Suprapubic skin (tissue), 4 donors: ENCODE results near the gene SUCLA2. TPM values are rescaled to one million over a fixed set of nuclear protein-coding genes. Genes with fewer than 3 reads are reported as not detected.

Experiments
- DNase-seq, 2 donors: peaks; one replicate each; pipeline ENCODE4 v3.0.0-alpha.2; 2019; ENCODE audit warnings: low spot score in 2 of 2
- H3K27ac ChIP-seq: fragments of 200-600 bp; sonication (generic); one replicate; pipeline ENCODE4 v1.5.1; 2019
- H3K27me3 ChIP-seq: fragments of 200-600 bp; sonication (generic); one replicate; pipeline ENCODE4 v1.5.1; 2019
- H3K36me3 ChIP-seq: fragments of 200-600 bp; sonication (generic); one replicate; pipeline ENCODE4 v1.5.1; 2019
- H3K4me1 ChIP-seq: fragments of 200-600 bp; sonication (generic); one replicate; pipeline ENCODE4 v1.5.1; 2019
- H3K4me3 ChIP-seq: fragments of 200-600 bp; sonication (generic); one replicate; pipeline ENCODE4 v1.5.1; 2019; ENCODE audit warnings: mild to moderate bottlenecking
- H3K9me3 ChIP-seq: fragments of 200-600 bp; sonication (generic); one replicate; pipeline ENCODE4 v1.5.1; 2019
- CTCF ChIP-seq, 2 donors: fragments of 200-600 bp in 1 of 2; fragments of 450-650 bp in 1 of 2; sonication (generic) in 1 of 2; IDR thresholded peaks; one replicate each; pipeline ENCODE4 v1.5.1; 2016 to 2019; ENCODE audit warnings: antibody characterized with exemption in 2 of 2, mild to moderate bottlenecking in 1 of 2, moderate library complexity in 1 of 2
- EP300 ChIP-seq: sonication (generic); formaldehyde crosslinking; IDR thresholded peaks from one replicate; pipeline ENCODE4 v1.6.1; 2017; ENCODE audit warnings: antibody characterized with exemption
- POLR2A ChIP-seq, 2 donors: fragments of 450-650 bp; IDR thresholded peaks; one replicate each; pipeline ENCODE4 v1.6.1; 2017; ENCODE audit warnings: antibody characterized with exemption in 2 of 2, mild to moderate bottlenecking in 2 of 2, moderate library complexity in 2 of 2
- POLR2AphosphoS5 ChIP-seq, 3 donors: sonication (generic); formaldehyde crosslinking; IDR thresholded peaks; one replicate each; pipeline ENCODE4 v1.6.1; 2017; ENCODE audit warnings: antibody characterized with exemption in 3 of 3
- WGBS: methylation state at CpG from one replicate; pipeline ENCODE4 v1.1.5; 2018; 5-methylcytosine and 5-hydroxymethylcytosine counted together
- total RNA-seq, 4 donors: library from RNA; depleted of rRNA; stranded (reverse); fragments of >200 nt; gene quantifications; one replicate each; pipeline ENCODE4 v1.1.0, GENCODE V29; 2016

The SUCLA2 gene
- total RNA-seq, 4 donors from 2014 or later: 26.1 to 49.6 (median 38.0) TPM

- DNase-seq: no peak
- WGBS: 96% methylated on average over 1 of the region's 1 CpG
- no peak overlapping the region for H3K4me3 ChIP-seq
- no peaks in the 10 kb centered on the region for H3K36me3 ChIP-seq
- H3K9me3 ChIP-seq: no peaks in the 10 kb centered on the region
- TF ChIP-seq CTCF (IDR thresholded peaks at IDR 0.05): no peak
- no peak for TF ChIP-seq POLR2AphosphoS5 (IDR thresholded peaks at IDR 0.05)
- no peak for TF ChIP-seq EP300
- TF ChIP-seq POLR2A (IDR thresholded peaks at IDR 0.05): no peak
- no peak overlapping the region for H3K27ac ChIP-seq
- H3K4me1 ChIP-seq: no peaks in the 10 kb centered on the region
- H3K27me3 ChIP-seq: no peaks in the 10 kb centered on the region
Measured at GRCh38 chr13:47930649-47931165, 70.4 kb downstream of the SUCLA2 start.

DNA sequence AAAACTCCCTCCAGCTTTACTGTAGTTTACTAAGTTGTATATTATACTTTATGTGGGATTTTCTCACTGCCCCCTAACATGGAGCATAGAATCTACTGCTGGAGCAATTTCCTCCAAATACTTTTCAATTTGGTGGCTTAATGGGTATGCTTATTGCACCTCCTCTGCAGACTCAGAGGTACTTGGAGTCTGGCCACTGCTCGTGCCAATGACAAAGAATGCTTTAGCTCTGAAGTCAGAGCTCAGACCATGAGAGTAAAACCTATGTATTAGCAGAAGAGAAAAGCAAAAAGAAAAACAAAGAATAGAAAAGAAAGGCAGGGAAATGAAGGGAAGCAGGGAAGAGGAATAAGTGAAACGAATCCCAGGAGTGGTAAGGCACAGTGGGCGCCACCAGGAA lies 71.9 kb downstream of the SUCLA2 start:
- 84% methylated on average over 3 of the region's 3 CpGs for WGBS
- Histone ChIP-seq H3K27ac (no peak overlapping the region), H3K4me1 (no peaks in the 10 kb centered on the region), H3K27me3 (no peaks in the 10 kb centered on the region), H3K36me3 (no peaks in the 10 kb centered on the region), H3K9me3 (no peaks in the 10 kb centered on the region), H3K4me3 (no peak overlapping the region)
- no peak for TF ChIP-seq CTCF (IDR thresholded peaks at IDR 0.05)
- no peak for DNase-seq

DNA sequence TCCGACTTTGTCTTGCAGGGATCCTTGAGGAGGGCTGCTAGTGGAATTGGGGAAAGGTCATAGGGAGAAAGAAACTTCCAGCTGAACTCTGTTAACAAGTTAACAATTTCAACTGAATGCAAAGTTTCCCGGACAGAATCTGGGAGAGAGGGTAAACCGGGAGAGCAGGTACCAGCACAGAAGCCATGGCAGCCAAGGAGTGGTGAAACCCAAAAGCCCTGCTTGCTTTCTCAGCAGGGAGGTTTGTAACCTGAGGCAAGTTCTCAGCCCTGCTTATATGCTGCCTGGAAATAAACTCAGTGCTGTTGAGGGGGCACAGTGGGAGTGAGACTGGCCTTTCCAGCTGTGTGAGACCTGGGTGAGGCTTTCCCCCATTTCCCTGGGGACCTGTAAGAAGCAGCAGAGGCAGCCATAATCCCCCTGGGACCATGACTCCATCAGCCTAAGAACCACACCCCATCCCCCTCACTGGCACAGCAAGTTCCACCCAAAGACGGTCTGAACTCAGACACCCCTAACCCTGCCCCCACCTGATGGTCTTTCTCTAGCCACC lies 84.0 kb downstream of the SUCLA2 start:
- H3K4me3 ChIP-seq: no peak overlapping the region
- 95% methylated on average over 4 of the region's 4 CpGs for whole genome bisulfite sequencing

DNA sequence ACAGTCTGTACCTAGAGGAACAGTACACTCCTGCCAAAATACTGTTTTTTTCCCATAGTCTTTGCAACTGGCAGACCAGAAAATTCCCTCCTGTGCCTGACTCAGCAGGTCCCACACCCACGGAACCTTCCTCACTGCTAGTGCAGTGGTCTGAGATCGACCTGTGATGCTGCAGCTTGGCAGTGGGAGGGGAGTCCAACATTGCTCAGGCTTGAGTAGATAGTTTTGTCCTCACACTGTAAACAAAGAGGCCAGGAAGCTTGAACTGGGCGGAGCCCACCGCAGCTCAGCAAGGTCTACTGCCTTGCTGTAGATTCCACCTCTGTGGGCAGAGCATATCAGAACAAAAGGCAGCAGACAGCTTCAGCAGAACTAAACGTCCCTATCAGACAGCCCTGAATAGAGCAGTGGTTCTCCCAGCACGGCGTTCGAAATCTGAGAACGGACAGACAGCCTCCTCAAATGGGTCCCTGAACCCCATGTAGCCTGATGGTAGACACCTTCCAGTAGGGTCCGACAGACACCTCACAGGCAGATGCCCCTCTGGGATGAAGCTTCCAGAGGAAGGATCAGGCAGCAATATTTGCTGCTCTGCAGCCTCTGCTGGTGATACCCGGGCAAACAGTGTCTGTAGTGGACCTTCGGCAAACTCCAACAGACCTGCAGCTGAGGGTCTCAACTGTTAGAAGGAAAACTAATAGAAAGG lies 92.7 kb downstream of the SUCLA2 start:
- Histone ChIP-seq H3K4me3 (no peak overlapping the region), H3K27ac (no peak overlapping the region), H3K9me3 (no peaks in the 10 kb centered on the region), H3K4me1 (no peaks in the 10 kb centered on the region), H3K27me3 (no peaks in the 10 kb centered on the region), H3K36me3 (peaks cover 3% of the 10 kb centered on the region)
- TF ChIP-seq POLR2AphosphoS5 (IDR thresholded peaks at IDR 0.05): no peak
- TF ChIP-seq POLR2A (IDR thresholded peaks at IDR 0.05): no peak
- no peak for TF ChIP-seq EP300
- no peak for DNase-seq
- WGBS: 81% methylated on average over 12 of the region's 12 CpGs

More for the DNA sequence above, 84.0 kb downstream of the SUCLA2 start:
- peaks cover 13% of the 10 kb centered on the region for H3K9me3 ChIP-seq
- no peak for TF ChIP-seq CTCF (IDR thresholded peaks at IDR 0.05)
- TF ChIP-seq EP300: no peak
- no peak for TF ChIP-seq POLR2A (IDR thresholded peaks at IDR 0.05)
- TF ChIP-seq POLR2AphosphoS5 (IDR thresholded peaks at IDR 0.05): no peak
- H3K4me1 ChIP-seq: no peaks in the 10 kb centered on the region
- H3K36me3 ChIP-seq: no peaks in the 10 kb centered on the region
- H3K27ac ChIP-seq: no peak overlapping the region
- DNase-seq: no peak
- H3K27me3 ChIP-seq: no peaks in the 10 kb centered on the region

- DNase-seq: no peak
- Histone ChIP-seq H3K36me3 (peaks cover 3% of the 10 kb centered on the region), H3K4me1 (no peaks in the 10 kb centered on the region), H3K27me3 (no peaks in the 10 kb centered on the region), H3K4me3 (no peak overlapping the region), H3K27ac (no peak overlapping the region), H3K9me3 (no peaks in the 10 kb centered on the region)
- 74% methylated on average over 1 of the region's 1 CpG for WGBS
- TF ChIP-seq EP300 (no peak), POLR2A (IDR thresholded peaks at IDR 0.05) (no peak), CTCF (IDR thresholded peaks at IDR 0.05) (no peak), POLR2AphosphoS5 (IDR thresholded peaks at IDR 0.05) (no peak)
Measured at GRCh38 chr13:47904891-47905290, 96.2 kb downstream of the SUCLA2 start.
